SJCRH30 (cell line): Measurements from ENCODE around the gene DPY19L3. TPM values are rescaled to one million over a fixed set of nuclear protein-coding genes. Genes with fewer than 3 reads are reported as not detected.
"Not testable (repeated sequence)": the region's sequence is repeated elsewhere in the genome, so short reads cannot be mapped to it uniquely, and the experiment has no call there.

Experiments
- DNase-seq, 2 experiments: peaks; one replicate each; pipeline ENCODE4 v3.0.0-alpha.2; 2015 to 2020
- H3K27ac ChIP-seq: fragments of 250-450 bp; sonication (Bioruptor Pico); 2 replicates; pipeline ENCODE4 v1.5.1; 2020; ENCODE audit warnings: mild to moderate bottlenecking, moderate library complexity
- H3K27me3 ChIP-seq: fragments of 250-450 bp; sonication (Bioruptor Pico); 2 replicates; pipeline ENCODE4 v1.5.1; 2020; ENCODE audit warnings: mild to moderate bottlenecking, moderate library complexity
- H3K36me3 ChIP-seq: fragments of 250-450 bp; sonication (Bioruptor Pico); 2 replicates; pipeline ENCODE4 v1.5.1; 2020; ENCODE audit warnings: mild to moderate bottlenecking, moderate library complexity
- H3K4me1 ChIP-seq: fragments of 250-450 bp; sonication (Bioruptor Pico); 2 replicates; pipeline ENCODE4 v1.5.1; 2020; ENCODE audit warnings: mild to moderate bottlenecking, moderate library complexity
- H3K4me3 ChIP-seq: fragments of 250-450 bp; sonication (Bioruptor Pico); 2 replicates; pipeline ENCODE4 v1.5.1; 2020; ENCODE audit warnings: mild to moderate bottlenecking, moderate library complexity
- H3K9me3 ChIP-seq: fragments of 250-450 bp; sonication (Bioruptor Pico); replicated peaks from 2 replicates; pipeline ENCODE4 v1.5.1; 2020; ENCODE audit warnings: mild to moderate bottlenecking, moderate library complexity
- total RNA-seq: library from RNA; depleted of rRNA; stranded (reverse); fragments of >200 nt; shearing (Covaris generic); gene quantifications from 2 replicates; pipeline ENCODE4 v1.2.3, GENCODE V29; 2014

DPY19L3 gene
- total RNA-seq, 1 experiment from 2014 or later, result 36.8 TPM

- H3K4me3 ChIP-seq, H3K4me1 ChIP-seq, DNase-seq, H3K9me3 ChIP-seq, H3K27me3 ChIP-seq, H3K27ac ChIP-seq: not testable (repeated sequence)
- peaks cover 28% of the 10 kb centered on the region for H3K36me3 ChIP-seq
Observed at GRCh38 chr19:32447534-32447933, 42.0 kb downstream of the DPY19L3 start.

DNA sequence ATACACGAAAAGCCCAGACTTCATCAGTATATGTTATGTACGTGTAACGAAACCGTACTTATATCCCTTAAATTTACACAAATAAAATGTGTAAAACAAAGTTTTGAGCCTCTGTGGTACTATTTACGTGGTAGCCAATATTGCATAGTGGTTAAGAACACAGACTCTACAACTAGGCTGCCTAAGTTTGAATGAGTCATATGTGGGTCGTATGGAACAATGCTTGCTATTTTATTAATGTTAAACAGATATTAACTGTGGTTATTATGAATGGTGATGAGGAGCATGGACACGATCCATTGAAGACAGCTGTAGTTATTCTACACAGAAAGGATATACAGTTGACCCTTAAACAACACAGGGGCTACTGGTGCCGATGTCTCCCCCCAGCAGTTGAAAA lies 42.5 kb downstream of the DPY19L3 start:
- H3K27me3 ChIP-seq, result no peaks in the 10 kb centered on the region
- H3K9me3 ChIP-seq, result no peaks in the 10 kb centered on the region
- no peaks in the 10 kb centered on the region for H3K4me1 ChIP-seq
- H3K36me3 ChIP-seq, result peaks cover 24% of the 10 kb centered on the region
- no peak for DNase-seq
- H3K4me3 ChIP-seq, result no peak overlapping the region
- H3K27ac ChIP-seq, result no peak overlapping the region

GRCh38 chr19:32450217-32450616 lies 44.6 kb downstream of the DPY19L3 start:
- H3K4me1 ChIP-seq, result no peaks in the 10 kb centered on the region
- H3K9me3 ChIP-seq, result no peaks in the 10 kb centered on the region
- DNase-seq, result no peak
- no peak overlapping the region for H3K4me3 ChIP-seq
- no peak overlapping the region for H3K27ac ChIP-seq
- peaks cover 25% of the 10 kb centered on the region for H3K36me3 ChIP-seq
- H3K27me3 ChIP-seq, result no peaks in the 10 kb centered on the region

GRCh38 chr19:32453736-32454135 lies 48.2 kb downstream of the DPY19L3 start:
- no peaks in the 10 kb centered on the region for H3K4me1 ChIP-seq
- peaks cover 32% of the 10 kb centered on the region for H3K36me3 ChIP-seq
- no peaks in the 10 kb centered on the region for H3K27me3 ChIP-seq
- no peak overlapping the region for H3K4me3 ChIP-seq
- no peak for DNase-seq
- no peak overlapping the region for H3K27ac ChIP-seq
- no peaks in the 10 kb centered on the region for H3K9me3 ChIP-seq

DNA sequence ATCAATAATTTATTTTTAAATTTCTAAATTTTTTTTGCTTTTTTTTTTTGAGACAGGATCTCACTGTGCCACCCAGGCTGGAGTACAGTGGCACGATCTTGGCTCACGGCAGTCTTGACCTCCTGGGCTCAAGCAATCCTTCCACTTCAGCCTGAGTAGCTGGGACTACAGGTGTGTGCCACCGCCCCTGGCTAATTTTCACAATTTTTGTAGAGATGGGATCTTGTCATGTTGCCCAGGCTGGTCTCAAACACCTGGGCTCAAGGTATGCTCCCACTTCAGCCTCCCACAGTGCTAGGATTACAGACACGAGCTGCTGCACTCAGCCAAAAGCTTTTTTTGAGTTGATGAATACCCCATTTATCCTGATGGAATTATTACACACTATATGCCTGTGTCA lies 50.8 kb downstream of the DPY19L3 start:
- Histone ChIP-seq H3K4me3 (no peak overlapping the region), H3K27ac (no peak overlapping the region), H3K9me3 (no peaks in the 10 kb centered on the region), H3K4me1 (no peaks in the 10 kb centered on the region), H3K36me3 (peaks cover 36% of the 10 kb centered on the region), H3K27me3 (no peaks in the 10 kb centered on the region)
- no peak for DNase-seq

GRCh38 chr19:32457571-32458158 lies 52.1 kb downstream of the DPY19L3 start:
- DNase-seq, result no peak

DNA sequence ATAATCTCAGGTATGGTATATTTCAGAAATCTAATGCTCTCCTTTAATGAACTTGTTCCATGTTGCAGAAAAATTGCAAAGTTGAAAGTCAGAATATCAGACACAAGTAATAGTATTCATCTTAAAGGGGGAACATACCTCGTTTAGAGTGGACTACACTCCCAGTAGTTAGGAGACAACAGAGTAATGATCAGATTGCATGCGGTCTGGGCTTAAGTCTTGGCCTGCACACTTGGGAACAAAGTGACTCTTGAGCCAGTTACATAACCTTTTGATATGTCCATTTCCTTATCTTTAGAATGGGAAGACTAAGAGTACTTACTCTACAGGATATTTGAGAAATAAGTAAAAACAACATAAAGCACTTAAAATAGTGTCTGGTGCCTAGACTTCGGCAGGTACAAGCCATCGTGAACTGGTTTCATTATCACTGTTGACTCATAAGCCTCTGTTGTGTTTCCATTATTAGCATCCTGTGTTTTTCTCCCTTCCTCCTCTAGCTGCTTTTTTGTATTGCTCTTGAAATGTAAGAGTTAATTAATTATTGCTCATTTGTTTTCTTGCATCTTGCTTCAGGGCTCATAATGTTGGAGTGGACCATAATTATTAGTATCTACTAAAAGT lies 53.0 kb downstream of the DPY19L3 start:
- Histone ChIP-seq H3K4me3 (no peak overlapping the region), H3K27me3 (no peaks in the 10 kb centered on the region), H3K36me3 (peaks cover 36% of the 10 kb centered on the region), H3K4me1 (no peaks in the 10 kb centered on the region), H3K27ac (no peak overlapping the region), H3K9me3 (no peaks in the 10 kb centered on the region)
- DNase-seq, result no peak

More at GRCh38 chr19:32457571-32458158, 52.1 kb downstream of the DPY19L3 start:
- Histone ChIP-seq H3K27me3 (no peaks in the 10 kb centered on the region), H3K27ac (no peak overlapping the region), H3K9me3 (no peaks in the 10 kb centered on the region), H3K36me3 (peaks cover 36% of the 10 kb centered on the region), H3K4me3 (no peak overlapping the region), H3K4me1 (no peaks in the 10 kb centered on the region)

GRCh38 chr19:32459204-32459865 lies 53.8 kb downstream of the DPY19L3 start:
- Histone ChIP-seq H3K9me3 (no peaks in the 10 kb centered on the region), H3K4me1 (no peaks in the 10 kb centered on the region), H3K27ac (no peak overlapping the region), H3K27me3 (no peaks in the 10 kb centered on the region), H3K4me3 (no peak overlapping the region), H3K36me3 (peaks cover 38% of the 10 kb centered on the region)
- no peak for DNase-seq

DNA sequence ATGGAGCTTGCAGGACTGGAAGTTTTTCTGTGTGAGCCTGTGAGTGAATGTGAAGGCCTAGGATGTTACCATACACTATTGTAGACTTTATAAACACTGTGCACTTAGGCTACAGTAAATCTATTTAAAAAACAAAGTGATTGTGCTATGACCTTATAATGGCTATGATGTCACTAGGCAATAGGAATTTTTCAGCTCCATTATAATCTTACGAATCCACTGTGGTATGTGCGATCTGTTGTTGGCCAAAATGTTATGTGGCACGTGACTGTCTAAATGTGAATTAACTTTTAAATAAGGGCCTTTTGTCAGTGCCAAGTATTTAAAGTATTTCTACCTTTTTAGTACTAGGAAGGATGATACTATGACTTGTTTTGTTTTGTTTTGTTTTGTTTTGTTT lies 54.9 kb downstream of the DPY19L3 start:
- Histone ChIP-seq H3K27me3 (no peaks in the 10 kb centered on the region), H3K4me1 (no peaks in the 10 kb centered on the region), H3K9me3 (no peaks in the 10 kb centered on the region), H3K36me3 (peaks cover 41% of the 10 kb centered on the region), H3K27ac (no peak overlapping the region), H3K4me3 (no peak overlapping the region)
- no peak for DNase-seq

DNA sequence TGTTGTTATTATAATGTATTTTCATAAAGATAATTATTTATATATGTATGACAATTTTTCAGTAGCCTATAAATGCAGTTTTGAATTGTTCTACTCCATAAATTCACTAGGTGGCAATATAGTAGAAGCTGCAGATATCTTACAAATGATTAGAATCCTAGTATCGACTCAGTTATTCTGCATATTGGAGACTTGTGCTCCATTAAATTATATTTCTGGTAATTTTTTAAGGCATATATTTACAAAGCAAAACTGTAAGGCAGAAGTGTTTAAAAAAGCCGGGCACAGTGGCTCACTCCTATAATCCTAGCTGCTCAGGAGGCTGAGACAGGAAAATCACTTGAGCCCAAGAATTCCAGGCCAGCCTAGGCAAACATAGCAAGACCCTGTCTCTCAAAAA lies 58.7 kb downstream of the DPY19L3 start:
- DNase-seq, result peak in 1 of 2 experiments; percentile 48
- Histone ChIP-seq H3K4me3 (no peak overlapping the region), H3K27me3 (no peaks in the 10 kb centered on the region), H3K27ac (no peak overlapping the region), H3K9me3 (no peaks in the 10 kb centered on the region), H3K4me1 (no peaks in the 10 kb centered on the region), H3K36me3 (peaks cover 22% of the 10 kb centered on the region)

DNA sequence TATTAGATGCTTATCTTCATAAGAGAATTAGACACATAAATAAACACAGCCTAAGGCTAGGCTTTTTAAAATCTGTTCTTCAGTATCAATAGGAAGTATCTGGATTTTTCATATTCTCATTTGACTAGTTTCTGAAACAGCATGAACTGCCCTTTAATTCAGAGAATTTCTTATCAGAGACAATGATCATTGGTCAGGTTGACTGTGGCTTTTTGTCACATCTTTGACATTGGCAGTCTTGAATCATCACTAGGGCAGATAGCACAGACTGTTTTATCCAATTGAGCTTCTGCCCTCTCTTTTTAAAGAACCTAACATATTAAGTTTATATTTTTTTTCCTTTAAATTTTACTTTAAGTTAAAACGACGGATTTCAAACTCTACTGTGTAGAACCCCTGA lies 59.6 kb downstream of the DPY19L3 start:
- H3K27ac ChIP-seq, result no peak overlapping the region
- no peak for DNase-seq
- no peaks in the 10 kb centered on the region for H3K9me3 ChIP-seq
- no peaks in the 10 kb centered on the region for H3K27me3 ChIP-seq
- no peaks in the 10 kb centered on the region for H3K4me1 ChIP-seq
- no peak overlapping the region for H3K4me3 ChIP-seq
- H3K36me3 ChIP-seq, result peaks cover 18% of the 10 kb centered on the region

GRCh38 chr19:32469795-32470194 lies 64.2 kb downstream of the DPY19L3 start:
- no peaks in the 10 kb centered on the region for H3K4me1 ChIP-seq
- DNase-seq, result no peak
- H3K9me3 ChIP-seq, result no peaks in the 10 kb centered on the region
- H3K27ac ChIP-seq, result no peak overlapping the region
- no peak overlapping the region for H3K4me3 ChIP-seq
- peaks cover 4% of the 10 kb centered on the region for H3K36me3 ChIP-seq
- no peaks in the 10 kb centered on the region for H3K27me3 ChIP-seq

- Histone ChIP-seq H3K36me3 (peaks cover 3% of the 10 kb centered on the region), H3K9me3 (no peaks in the 10 kb centered on the region), H3K4me1 (no peaks in the 10 kb centered on the region), H3K27me3 (no peaks in the 10 kb centered on the region), H3K27ac (no peak overlapping the region), H3K4me3 (no peak overlapping the region)
- no peak for DNase-seq
Observed at GRCh38 chr19:32471095-32471494, 65.5 kb downstream of the DPY19L3 start.

- peaks cover 5% of the 10 kb centered on the region for H3K36me3 ChIP-seq
- H3K4me1 ChIP-seq, result no peaks in the 10 kb centered on the region
- H3K27ac ChIP-seq, result no peak overlapping the region
- H3K4me3 ChIP-seq, result no peak overlapping the region
- H3K9me3 ChIP-seq, result no peaks in the 10 kb centered on the region
- DNase-seq, result no peak
- no peaks in the 10 kb centered on the region for H3K27me3 ChIP-seq
Observed at GRCh38 chr19:32471811-32472210, 66.2 kb downstream of the DPY19L3 start.

DNA sequence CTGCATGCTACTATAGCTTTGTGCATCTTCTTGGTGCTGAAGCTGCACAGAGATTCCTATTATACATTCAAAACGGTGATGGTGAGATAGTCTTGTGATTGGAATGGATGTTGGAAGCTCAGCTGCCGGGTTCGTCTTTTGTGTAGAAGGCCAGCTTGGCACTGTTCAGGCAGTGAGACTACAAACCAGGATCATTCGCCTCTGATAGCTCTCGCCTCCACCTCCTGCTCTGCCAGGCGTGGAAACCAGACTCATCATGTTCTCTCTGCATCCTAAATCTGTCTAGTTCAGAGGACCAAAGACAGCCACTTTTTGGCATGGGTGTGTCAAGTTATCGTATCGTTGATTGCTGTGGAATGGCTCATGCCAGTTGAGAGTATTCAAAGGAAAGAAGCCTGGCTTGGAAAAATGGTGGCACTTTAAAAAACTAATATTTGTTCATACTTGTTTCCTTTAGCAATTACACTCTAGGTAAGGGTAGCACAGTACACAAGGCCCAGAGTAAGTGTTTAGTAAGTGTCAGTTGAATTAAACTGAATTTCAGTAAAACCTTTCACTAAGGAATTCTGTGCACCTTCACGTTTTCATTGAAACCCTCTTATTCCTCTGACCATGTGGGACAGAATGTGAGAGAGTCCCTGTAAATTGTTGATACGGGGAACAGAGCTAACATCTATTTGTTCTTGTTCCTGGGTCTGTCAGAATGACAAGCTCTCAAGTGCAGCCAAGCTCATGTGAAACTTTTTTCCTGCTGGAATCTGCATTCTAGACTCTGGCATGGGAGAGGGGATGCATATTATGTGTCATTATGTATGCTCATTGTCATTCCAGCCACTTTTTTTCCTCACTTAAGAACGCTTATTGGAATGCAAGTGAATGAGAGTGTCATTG lies 69.8 kb downstream of the DPY19L3 start:
- DNase-seq, result no peak
- H3K27ac ChIP-seq, result no peak overlapping the region
- peaks cover 5% of the 10 kb centered on the region; the same call in 1 of the 2 replicates for H3K36me3 ChIP-seq
- no peaks in the 10 kb centered on the region for H3K27me3 ChIP-seq
- no peaks in the 10 kb centered on the region for H3K4me1 ChIP-seq
- H3K9me3 ChIP-seq, result no peaks in the 10 kb centered on the region
- no peak overlapping the region for H3K4me3 ChIP-seq
